ENCODE results near the gene MEGF10.

DNA sequence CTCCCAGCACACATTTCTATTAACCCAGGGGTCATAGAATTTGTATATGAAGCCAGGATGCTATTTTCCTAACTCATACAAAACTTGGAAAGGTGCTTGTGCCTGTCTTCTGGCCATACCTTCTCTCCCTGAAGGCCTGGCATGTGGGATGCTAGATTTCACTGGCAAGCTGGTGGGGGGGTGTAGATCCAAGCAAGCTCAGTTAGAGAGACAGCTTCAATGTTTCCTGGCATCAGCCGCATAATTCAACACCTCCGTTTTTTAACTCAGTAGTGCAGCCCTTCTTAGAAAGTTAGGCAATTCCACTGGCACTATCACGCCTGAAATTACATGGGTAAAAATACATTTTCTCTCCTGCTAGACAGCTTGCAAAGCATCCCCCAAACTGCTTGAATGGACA lies 51.8 kb downstream of the MEGF10 start:
- TF ChIP-seq EZH2 (IDR thresholded peaks at IDR 0.05; ENCODE audit: insufficient read depth, poor library complexity, severe bottlenecking) (no peak), EZH2phosphoT487 (IDR thresholded peaks at IDR 0.05; ENCODE audit: insufficient read depth, low read depth) (no peak)

Measured in GM23248 (cell line).